Ovary (tissue), 9 donors: ENCODE results near the gene GRPR. TPM values are rescaled to one million over a fixed set of nuclear protein-coding genes. Genes with fewer than 3 reads are reported as not detected.

ENCODE experiments used
- DNase-seq, 5 donors: peaks; one replicate each; pipeline ENCODE4 v3.0.0-alpha.2; 2019 to 2020
- H3K27ac ChIP-seq, 2 donors: fragments of 200-600 bp; one replicate each; pipeline versions ENCODE4 v1.5.1 to v1.8.0; 2019 to 2022
- H3K27me3 ChIP-seq: fragments of 200-600 bp; one replicate; pipeline ENCODE4 v1.8.0; 2022
- H3K36me3 ChIP-seq: fragments of 200-600 bp; sonication (generic); one replicate; pipeline ENCODE4 v1.5.1; 2019
- H3K4me1 ChIP-seq: one replicate; pipeline ENCODE4 v1.8.1; 2013; ENCODE audit warnings: mild to moderate bottlenecking, moderate library complexity; ENCODE audit not compliant: insufficient read depth
- H3K4me3 ChIP-seq: fragments of 200-600 bp; sonication (generic); one replicate; pipeline ENCODE4 v1.5.1; 2017
- H3K9me3 ChIP-seq, 2 donors: fragments of 200-600 bp in 1 of 2; sonication (generic) in 1 of 2; one replicate each; pipeline versions ENCODE4 v1.5.1 to v1.8.1; 2013 to 2019; ENCODE audit warnings: mild to moderate bottlenecking in 1 of 2, moderate library complexity in 1 of 2
- EP300 ChIP-seq: sonication (generic); formaldehyde crosslinking; IDR thresholded peaks from one replicate; pipeline ENCODE4 v1.6.1; 2017; ENCODE audit warnings: antibody characterized with exemption
- POLR2A ChIP-seq: fragments of 450-650 bp; IDR thresholded peaks from one replicate; pipeline ENCODE4 v1.6.1; 2017; ENCODE audit warnings: antibody characterized with exemption, mild to moderate bottlenecking, moderate library complexity
- WGBS, 3 donors: extraction: QIAGEN DNeasy Blood & Tissue Kit in 1 of 3; methylation state at CpG; one replicate each; pipeline versions ENCODE4 v1.1.5 to v1.1.7; 2013 to 2017; 5-methylcytosine and 5-hydroxymethylcytosine counted together
- intact Hi-C, 4 donors: fragments of 100-400 bp; cut with DNase I; formaldehyde crosslinking; loops; one replicate each; pipeline versions ENCODE4 v1.11.0 to v1.15.1; 2022 to 2023
- polyA plus RNA-seq, 2 donors: library from polyadenylated mRNA; stranded (reverse); fragments of 200-250 nt in 1 of 2; fragments of 350-450 nt in 1 of 2; fragmentation: Illumina TruSeq in 1 of 2; extraction: RNeasy Lipid Tissue Mini Kit (QIAGEN cat#74804) in 1 of 2; gene quantifications; one replicate each; pipeline ENCODE4 v1.2.3, GENCODE V29; 2013 to 2014
- total RNA-seq, 7 donors: library from RNA; depleted of rRNA in 2 of 7; stranded (reverse); fragments of >200 nt in 2 of 7; fragmentation: NEBNext Ultra II Directional in 3 of 7; extraction: Animal tissue kit (Norgen Biotek cat#: 25700) in 3 of 7; gene quantifications; one replicate each; pipeline versions ENCODE4 v1.1.0 to v1.2.4, GENCODE V29; 2016 to 2023
- TF ChIP-seq, protein P1 (sequence below), 3 donors: fragments of 450-650 bp in 2 of 3; fragments of 200-600 bp in 1 of 3; IDR thresholded peaks; one replicate each; pipeline versions ENCODE4 v1.5.1 to v1.8.0; 2016 to 2022; ENCODE audit warnings: antibody characterized with exemption in 3 of 3, mild to moderate bottlenecking in 1 of 3
- donor health status: DM: no; HTN: no; CAD: no; lungs with moderate emphysema.
- donor health status: DM: no; HTN: no; CAD: no.
- donor health status: Bipolar disorder and iron deficiency.
- donor health status: DM: yes; HTN: yes; CAD: no.
- donor health status: DM: no; HTN: no; CAD: no.
- donor health status: DM: yes; HTN: yes; CAD: no.

GRPR gene
- total and polyA plus RNA-seq, 9 donors = 0.05 to 0.13 (median 0.08) TPM; not detected in 6

DNA sequence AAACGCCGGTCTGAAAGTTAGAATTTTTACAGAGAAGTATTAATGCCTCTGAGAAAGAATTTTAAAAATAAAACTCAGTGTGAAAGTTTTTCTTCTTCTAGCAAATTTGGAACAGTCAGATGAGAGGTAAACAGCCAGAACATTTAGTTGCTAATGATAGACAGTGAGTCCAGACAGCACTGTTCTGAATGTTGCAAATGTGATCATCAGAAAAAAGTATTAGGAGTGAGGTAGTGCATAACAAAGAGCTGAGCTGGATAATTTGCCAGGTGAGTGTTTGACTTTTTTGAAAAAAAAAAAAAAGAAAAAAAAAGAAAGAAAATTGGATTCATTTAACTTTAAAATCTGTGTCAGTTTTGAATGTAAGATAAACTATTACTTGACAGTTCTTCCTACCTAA, 42.0 kb upstream of the GRPR start:
- TF ChIP-seq EP300 (no peak), POLR2A (no peak)
- TF ChIP-seq, protein P1, sequence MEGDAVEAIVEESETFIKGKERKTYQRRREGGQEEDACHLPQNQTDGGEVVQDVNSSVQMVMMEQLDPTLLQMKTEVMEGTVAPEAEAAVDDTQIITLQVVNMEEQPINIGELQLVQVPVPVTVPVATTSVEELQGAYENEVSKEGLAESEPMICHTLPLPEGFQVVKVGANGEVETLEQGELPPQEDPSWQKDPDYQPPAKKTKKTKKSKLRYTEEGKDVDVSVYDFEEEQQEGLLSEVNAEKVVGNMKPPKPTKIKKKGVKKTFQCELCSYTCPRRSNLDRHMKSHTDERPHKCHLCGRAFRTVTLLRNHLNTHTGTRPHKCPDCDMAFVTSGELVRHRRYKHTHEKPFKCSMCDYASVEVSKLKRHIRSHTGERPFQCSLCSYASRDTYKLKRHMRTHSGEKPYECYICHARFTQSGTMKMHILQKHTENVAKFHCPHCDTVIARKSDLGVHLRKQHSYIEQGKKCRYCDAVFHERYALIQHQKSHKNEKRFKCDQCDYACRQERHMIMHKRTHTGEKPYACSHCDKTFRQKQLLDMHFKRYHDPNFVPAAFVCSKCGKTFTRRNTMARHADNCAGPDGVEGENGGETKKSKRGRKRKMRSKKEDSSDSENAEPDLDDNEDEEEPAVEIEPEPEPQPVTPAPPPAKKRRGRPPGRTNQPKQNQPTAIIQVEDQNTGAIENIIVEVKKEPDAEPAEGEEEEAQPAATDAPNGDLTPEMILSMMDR (IDR thresholded peaks at IDR 0.05) = no peak
- no peaks in the 10 kb centered on the region for H3K36me3 ChIP-seq
- no peak overlapping the region for H3K27ac ChIP-seq
- 62 to 83% (median 64%) methylated on average over 2 of the region's 2 CpGs for WGBS, 3 donors
- DNase-seq = no peak
- H3K4me3 ChIP-seq = no peak overlapping the region
- intact Hi-C loops = no loop called here
- no peaks in the 10 kb centered on the region for H3K9me3 ChIP-seq
- no peaks in the 10 kb centered on the region for H3K27me3 ChIP-seq
- no peaks in the 10 kb centered on the region for H3K4me1 ChIP-seq

DNA sequence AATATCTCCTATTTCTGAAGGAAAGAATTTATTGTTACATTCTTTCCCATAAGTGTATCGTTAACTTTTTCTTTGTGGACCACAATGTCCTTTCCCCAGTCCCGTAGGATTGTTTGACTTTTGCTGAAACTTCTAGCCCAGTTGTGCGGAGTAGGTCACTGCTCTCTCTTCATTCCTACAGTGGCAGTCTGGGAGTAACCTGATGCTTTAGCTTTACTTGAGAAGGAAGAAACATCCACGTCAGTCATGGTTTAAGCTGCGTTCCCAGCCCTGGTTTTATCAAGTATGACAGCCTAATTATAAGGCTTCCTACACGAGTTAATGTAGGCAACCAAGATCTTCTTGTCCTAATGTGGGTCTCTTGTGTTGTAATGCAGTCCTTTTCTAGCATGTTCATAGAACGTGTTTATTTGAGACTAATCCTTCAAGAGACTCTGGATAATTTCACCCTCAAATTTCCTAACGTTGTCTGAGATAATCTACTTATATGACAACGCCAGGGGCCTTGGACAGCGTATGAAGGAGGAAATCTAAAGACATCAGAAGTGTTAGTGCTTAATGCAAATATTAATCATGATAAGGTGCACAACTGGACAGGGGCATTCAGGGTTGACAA, 40.8 kb upstream of the GRPR start:
- DNase-seq = no peak
- Histone ChIP-seq H3K36me3 (no peaks in the 10 kb centered on the region), H3K27me3 (no peaks in the 10 kb centered on the region), H3K4me1 (no peaks in the 10 kb centered on the region), H3K4me3 (no peak overlapping the region), H3K27ac (no peak overlapping the region), H3K9me3 (no peaks in the 10 kb centered on the region)
- TF ChIP-seq, protein P1 (IDR thresholded peaks at IDR 0.05) = no peak
- TF ChIP-seq EP300 = no peak
- no peak for TF ChIP-seq POLR2A
- WGBS, 3 donors = 50 to 61% (median 55%) methylated on average over 10 of the region's 10 CpGs
- intact Hi-C loops = no loop called here

DNA sequence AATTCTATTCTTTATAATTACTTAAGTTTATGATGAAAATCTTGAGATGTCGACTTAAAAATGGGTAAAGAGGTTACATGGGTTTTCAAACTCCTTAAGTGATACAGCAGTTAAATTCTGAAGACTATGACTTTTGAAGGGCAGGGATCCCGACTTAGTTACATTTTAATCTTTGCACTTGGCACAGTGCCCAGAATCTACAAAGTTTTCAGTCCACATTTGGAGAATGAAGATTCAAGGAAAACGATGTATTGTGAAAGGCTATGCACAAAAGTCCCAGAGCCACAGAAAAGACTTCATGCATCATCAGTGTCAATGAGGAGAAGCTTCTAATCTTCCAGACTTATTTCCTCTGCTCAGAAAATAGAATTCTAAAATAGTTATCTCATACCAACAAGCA, 36.3 kb upstream of the GRPR start:
- WGBS, 3 donors = 22 to 37% (median 27%) methylated on average over 3 of the region's 3 CpGs
- TF ChIP-seq POLR2A (no peak), EP300 (no peak)
- TF ChIP-seq, protein P1 (IDR thresholded peaks at IDR 0.05) = no peak
- H3K9me3 ChIP-seq = no peaks in the 10 kb centered on the region
- no peak for DNase-seq
- no peak overlapping the region for H3K4me3 ChIP-seq
- H3K36me3 ChIP-seq = no peaks in the 10 kb centered on the region
- no peaks in the 10 kb centered on the region for H3K4me1 ChIP-seq
- H3K27me3 ChIP-seq = no peaks in the 10 kb centered on the region
- intact Hi-C loops = no loop called here
- H3K27ac ChIP-seq = no peak overlapping the region

DNA sequence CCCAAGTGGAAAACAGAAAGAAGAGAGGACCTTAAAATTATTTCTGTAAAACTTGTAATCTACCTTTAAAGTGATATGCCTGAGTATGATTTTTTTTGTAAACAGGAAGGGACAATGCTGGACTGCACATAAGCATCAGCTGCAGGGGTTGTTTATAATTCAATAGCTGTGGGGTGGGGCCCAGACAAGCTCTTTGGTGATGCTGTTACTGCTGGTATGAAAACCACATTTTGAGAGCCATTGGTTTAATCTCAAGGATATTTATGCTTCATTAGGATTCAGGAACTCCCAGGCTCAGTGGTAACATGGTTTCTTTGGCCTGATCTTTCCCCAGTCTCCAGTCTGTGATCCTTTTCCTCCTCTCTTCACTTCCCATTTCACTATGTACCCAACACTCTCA, 34.3 kb upstream of the GRPR start:
- DNase-seq = no peak
- no peaks in the 10 kb centered on the region for H3K27me3 ChIP-seq
- H3K9me3 ChIP-seq = no peaks in the 10 kb centered on the region
- H3K4me3 ChIP-seq = no peak overlapping the region
- TF ChIP-seq, protein P1 (IDR thresholded peaks at IDR 0.05) = no peak
- TF ChIP-seq EP300 (no peak), POLR2A (no peak)
- intact Hi-C loops = no loop called here
- no peaks in the 10 kb centered on the region for H3K36me3 ChIP-seq
- H3K4me1 ChIP-seq = no peaks in the 10 kb centered on the region
- H3K27ac ChIP-seq = no peak overlapping the region
